Smooth muscle cell of the brain vasculature (primary cell): ENCODE measurements around the gene TMEM178B.
"Not testable (repeated sequence)": the region's sequence is repeated elsewhere in the genome, so short reads cannot be mapped to it uniquely, and the experiment has no call there.

Experiments used
- DNase-seq: peaks from one replicate; pipeline ENCODE4 v3.0.0-alpha.2; 2012; ENCODE audit warnings: low read depth, low spot score

Gene TMEM178B

DNA sequence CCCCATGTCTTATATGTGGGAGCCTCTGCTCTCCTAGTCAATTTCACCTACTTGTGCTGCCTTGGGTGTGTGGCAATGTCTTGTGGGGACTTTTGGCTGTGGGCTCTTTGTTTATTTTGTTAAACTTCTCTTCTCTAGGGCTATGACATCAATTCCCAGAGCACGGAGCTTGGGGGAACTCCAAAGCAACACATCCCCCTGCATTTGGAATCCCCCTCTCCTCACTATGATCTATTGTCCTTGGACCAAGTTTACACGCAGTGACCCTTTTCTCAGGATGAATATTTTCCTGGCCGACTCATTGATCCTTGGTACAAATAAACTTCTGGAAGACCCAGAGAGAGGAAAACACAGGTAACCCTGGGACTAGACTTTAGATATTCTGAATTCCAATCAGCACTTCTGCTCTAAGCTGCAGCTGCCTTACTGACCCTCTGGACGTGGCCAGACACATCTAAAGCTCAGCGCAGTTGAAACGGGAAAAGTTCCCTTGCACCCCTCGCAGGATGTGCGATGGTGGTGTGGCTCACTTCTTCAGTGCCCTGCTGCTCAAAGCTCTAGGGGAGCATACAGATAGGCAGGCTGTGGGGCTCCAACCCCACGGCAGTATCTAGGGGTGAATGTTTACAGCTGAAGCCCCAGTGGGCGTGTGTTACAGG lies 110.8 kb downstream of the TMEM178B start:
- DNase-seq = no peak

DNA sequence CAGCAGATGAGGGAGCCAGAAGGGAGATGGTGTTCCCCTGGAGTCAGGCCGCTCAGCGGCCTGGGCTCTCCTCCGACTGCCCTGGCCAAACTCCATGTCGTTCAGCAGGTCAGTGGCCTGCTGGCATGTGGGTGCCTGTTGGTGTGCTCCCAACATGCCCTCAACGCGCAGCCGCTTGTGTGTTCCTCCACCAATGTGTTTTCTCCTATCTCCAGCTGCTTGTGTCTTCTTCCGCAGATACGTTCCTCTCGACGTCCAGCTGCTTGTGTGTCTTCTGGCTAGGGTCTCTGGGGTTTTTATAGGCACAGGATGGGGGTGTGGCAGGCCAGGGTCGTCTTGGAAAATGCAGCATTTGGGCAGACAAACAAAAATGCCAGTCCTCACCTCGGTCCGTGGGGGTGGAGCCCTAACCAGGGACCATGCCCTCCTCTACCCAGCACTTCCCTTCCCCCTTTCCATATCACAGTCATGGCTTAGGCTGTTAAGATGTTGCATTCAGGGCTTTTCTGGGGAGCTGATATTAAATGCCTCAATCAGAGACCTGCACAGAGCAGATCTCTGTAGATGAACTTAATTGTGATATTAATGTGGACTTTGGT lies 111.6 kb downstream of the TMEM178B start:
- no peak for DNase-seq

DNA sequence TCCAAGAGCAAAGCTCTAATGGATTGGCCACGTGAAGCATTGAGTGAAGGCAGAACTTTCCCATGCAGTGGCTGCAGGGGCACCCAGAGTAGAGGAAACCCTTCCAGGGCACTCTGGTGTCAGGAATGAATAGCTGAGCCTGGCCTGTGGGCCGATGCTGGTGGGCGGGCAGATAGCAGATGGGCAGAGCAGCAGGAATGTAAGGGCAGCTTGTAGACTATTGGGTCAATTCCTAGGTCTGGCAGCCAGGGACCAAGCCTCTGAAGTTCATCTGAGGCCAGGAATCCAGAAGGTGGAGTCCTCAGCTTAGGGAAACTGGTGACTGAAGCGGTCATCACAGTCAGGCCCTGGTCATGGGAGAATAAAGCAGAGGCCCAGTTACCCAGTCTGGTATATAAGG lies 115.4 kb downstream of the TMEM178B start:
- DNase-seq = no peak

DNA sequence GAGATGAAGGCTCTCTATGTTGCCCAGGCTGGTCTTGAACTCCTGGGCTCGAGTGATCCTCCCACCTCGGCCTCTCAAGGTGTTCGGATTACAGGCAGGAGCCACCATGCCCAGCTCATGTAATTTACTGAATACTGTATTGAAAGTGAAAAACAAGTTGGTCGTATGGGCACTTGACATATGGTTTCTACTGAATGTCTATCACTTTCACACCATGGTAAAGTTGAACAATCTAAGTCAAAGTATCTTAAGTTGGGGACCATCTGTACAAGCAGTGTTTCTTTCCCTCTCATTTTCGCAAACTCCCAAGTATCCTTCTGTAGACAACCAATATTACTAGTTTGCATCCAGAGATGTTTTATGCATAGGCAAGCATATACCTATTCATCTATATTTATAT lies 116.6 kb downstream of the TMEM178B start:
- no peak for DNase-seq

DNA sequence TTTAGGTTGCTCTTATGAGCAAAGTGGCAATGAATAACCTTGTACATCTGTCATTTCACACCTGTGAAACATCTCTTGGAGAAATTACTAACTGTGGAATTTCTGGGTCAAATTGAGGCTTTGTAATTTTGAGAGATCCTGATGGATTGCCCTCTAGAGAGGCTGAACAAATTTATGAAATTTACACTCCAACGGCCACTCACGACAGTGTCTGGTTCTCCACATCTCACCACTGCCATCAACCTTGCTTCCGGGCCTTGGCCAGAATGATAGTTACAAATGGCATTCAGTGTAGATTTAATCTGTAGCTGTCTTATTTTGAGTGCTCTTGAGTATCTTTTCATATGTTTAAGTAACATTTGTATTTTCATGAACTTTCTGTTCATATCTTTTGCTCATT lies 117.4 kb downstream of the TMEM178B start:
- no peak for DNase-seq

DNA sequence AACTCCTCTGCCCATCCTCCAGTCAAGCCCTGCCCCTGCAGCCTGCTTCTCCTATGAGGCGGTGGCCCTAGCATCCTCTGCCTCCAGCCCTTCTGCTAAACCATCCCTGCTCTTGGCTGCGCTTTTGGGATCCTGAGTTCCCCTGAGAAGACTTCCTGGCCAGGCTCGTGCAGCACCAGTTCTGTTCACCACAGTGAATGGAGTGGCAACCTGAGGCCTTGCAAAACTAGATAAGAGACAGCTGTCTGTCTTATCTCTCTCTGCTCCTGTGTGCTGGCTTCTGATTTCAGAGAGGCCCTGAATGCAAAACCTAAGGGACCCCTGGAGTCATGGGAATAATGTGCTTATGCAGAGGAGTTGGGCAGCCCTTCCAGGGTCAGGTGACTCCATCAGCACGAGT lies 119.2 kb downstream of the TMEM178B start:
- no peak for DNase-seq

DNA sequence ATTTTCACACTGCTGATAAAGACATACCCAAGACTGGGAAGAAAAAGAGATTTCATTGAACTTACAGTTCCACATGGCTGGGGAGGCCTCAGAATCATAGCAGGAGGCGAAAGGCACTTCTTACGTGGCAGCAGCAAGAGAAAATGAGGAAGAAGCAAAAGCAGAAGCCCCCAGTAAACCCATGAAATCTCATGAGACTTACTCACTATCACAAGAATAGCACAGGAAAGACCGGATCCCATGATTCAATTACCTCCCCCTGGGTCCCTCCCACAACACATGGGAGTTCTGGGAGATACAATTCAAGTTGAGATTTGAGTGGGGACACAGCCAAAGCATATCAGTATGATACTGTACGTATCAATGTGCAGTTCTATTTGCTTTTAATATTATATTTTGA lies 121.9 kb downstream of the TMEM178B start:
- not testable (repeated sequence) for DNase-seq

DNA sequence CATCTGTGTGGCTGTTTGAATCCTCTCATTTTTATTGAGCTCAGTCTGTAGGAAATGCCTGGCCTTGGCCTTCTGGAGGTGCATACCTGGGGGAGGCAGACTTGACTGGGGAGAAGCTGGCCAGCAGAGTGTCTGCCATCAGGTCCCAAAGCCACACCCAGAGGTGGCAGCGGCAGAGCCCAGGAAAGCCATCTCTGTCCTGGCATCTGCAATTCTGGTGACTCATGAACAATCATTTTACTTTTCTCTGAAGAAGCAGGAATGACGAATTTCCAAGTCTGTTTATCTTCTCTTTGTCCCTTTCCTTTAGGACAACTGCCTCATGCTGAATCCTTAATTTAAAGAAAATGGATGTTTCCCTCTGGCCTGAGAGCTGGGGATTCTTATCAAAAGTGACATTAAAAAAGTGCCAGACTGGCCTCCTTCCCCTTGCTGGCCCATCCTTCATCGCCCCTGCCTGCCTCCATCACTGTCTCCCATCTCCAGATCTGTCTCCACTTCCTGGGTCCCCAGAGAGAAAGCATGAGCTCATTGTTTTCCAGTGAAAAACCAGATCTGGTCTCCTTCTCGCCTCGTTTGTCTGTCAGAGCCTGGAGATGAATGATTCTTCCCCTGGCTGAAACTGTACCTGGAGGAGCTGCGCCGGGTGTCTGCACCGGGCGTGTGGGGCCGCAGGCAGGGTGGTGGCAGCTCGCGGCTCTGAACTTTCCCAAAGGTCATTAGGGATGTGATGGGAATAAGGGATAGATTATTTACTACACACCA lies 124.5 kb downstream of the TMEM178B start:
- DNase-seq = no peak

DNA sequence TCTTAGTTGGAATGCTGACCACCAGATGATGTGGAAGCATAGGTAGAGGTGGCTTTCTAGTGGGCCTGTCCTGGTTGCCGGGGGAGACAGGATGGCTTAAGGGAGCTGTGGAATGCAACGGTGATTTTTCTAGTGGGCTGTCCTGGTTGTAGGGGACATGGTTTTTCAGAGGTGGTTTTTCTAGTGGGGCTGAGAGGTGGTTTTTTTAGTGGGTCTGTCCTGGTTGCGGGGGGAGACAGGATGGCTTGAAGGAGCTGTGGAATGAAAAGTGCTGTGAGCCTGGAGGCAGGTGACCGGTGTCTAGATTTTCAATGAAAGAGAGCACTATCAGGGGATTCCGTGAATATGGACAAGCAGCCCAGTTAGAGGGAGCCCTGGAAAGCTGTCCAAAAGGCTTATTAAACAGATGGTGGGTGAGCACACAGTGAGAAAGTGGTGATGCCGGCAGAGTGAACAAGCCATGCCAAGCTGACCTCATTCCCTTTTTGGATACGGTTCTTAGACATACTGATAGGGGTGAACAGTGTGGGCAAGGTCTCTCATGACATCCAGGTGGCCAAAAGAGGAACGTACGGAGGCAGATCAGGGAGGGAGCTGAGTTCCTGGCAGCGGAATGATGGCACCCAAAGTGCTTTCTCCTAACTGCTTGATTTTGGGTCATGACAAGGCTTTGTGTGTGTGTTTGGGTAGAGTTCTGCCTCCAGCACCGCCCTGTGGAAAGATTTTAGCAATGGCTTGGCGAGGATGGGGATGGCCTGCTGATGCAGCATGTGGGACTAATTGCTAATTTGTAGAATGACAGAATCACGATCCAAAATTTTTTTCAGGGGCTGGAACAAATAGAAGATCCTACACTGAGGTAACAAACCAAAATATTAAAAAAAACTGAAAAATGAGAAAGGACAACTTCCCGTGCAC lies 126.6 kb downstream of the TMEM178B start:
- DNase-seq = no peak

DNA sequence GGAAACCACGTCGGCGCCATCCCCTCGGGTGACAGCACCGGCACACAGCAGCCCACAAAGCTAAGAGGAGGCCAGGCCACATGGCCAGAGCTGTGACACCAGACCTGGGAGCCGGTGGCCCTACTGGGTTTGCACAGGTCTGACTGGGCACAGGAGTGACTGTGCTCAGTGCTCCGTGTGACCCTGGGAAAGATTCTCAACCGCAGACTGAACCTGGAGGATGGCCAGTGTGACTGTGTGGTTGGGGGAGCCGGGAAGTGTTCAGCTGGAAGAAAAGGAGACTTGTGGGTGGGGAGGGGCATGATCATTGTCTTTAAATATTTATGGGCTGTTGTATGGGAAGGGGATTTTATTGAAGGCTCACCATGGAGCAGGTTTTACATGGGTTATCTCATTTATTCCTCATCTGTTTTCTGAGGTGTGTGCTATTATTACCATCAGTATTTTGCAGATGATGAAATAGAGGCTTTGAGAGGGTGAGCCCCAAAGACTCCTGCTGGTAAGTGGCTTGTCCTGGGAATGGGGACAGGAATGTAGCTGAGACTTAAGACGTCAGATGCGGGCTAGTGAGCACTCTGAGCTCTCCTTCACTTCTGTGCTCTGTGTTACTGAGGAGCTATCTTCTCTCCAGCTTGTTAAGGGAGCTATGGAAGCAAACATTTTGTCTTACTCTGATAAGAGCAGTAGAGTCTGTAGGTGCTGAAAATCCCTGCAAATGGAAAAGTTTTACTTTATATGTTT lies 127.5 kb downstream of the TMEM178B start:
- no peak for DNase-seq

DNA sequence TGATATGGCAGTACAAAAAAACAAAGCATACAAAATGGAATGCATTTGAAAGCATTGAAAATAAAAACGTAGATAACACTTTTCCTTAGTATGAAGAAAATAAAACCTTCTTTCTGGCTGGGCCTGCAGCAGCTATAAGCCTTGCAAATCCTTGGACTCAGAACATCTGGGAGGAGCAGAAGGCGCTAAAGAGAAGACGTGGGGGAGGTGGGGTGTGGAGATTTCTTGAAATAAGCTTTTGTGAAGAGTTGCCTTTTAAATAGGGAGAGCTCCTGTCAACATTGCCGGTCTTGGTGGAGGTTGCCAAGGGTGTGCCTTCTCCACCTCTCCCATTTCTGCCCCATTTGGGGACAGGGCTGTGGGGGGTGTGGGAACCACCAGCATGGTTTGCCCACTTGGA lies 128.7 kb downstream of the TMEM178B start:
- DNase-seq = no peak

DNA sequence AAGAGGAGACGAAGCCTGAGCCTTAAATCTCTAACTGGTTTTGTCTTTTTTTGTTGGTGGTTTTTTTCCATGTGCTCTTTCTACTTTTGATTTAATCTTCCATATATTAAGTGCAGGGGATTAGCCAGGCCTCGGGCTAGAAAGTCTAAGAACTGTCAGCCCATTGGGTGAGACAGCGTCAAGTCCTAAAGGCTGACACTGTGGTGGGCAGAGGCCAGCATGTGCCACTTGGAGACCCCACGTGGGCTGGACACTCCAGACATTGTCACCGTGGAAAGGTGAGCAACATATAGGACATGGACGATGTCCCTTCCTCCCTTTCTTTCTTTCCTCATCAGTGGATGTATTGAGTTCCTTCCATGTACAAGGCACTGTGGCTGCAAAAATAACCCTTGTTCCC lies 129.3 kb downstream of the TMEM178B start:
- no peak for DNase-seq

DNA sequence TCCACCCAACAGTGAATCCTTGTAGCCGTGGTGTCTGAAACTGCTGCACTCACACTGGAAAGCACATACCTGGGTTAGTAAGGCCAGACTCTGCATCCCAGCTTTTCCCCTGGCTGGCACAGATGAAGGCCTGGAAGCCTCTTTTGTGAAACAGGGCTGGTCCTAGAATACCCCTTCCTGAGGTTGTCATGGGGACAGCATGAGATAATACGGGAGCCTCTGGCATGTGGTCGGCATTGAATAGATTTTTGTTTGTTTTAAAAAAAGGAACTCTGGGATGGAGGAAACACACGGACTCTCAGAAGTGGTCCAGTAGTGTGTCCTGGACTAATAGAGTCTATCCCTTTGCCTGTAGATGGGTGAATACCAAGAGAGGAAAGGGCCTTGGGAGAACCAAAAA lies 129.7 kb downstream of the TMEM178B start:
- DNase-seq = no peak

DNA sequence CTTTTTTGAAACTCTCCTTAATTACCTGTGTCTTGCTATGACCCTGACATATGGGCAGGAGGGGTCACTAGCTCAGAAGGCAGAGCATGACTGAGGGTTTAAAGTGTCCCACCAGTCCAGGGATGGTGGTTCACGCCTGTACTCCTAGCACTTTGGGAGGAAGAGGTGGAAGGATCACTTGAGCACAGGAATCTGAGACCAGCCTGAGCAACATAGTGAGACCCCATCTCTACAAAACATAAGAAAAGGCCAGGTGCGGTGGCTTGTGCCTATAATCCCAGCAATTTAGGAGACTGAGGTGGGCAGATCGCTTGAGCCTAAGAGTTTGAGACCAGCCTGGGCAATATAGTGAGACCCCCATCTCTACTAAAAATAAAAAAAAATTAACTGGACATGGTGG lies 133.8 kb downstream of the TMEM178B start:
- no peak for DNase-seq

DNA sequence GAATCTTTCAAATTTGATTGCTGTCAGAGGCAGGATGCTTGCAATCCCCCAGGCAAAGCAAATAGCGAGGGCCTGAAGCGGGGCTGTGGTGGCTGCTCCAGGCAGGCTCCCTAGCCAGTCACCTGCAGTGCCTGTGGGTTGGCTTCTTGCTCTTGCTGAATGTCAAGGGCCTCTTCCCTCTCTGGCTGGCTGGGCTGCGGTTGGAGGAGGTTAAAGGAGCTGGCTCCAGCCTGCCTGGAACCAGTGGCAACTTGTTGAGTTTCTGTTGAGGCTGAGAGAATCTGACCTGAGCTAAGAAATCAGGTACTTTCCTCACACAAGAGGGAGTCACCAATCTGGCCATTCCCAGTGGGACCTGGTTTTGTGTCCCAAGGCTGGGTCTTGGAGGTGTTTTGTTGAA lies 134.7 kb downstream of the TMEM178B start:
- no peak for DNase-seq

DNA sequence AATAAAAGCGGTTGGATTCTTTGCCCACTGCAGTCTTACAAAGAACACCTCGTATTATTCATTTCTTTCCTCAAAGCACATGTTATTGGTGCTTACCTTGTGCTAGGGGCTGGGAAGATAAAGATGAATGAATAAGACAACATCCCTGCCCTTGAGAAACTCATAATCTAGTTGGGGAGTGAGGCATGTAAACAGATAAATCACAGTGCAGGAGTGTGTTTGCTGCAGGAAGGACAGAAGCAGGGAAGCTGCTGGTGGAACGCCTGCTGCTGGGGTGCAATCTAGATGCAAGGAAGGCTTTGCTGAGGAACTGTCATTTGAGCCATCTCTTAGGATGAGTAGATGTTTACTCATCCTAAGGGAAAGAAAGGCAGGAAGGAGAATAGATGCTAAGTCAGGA lies 135.6 kb downstream of the TMEM178B start:
- no peak for DNase-seq

DNA sequence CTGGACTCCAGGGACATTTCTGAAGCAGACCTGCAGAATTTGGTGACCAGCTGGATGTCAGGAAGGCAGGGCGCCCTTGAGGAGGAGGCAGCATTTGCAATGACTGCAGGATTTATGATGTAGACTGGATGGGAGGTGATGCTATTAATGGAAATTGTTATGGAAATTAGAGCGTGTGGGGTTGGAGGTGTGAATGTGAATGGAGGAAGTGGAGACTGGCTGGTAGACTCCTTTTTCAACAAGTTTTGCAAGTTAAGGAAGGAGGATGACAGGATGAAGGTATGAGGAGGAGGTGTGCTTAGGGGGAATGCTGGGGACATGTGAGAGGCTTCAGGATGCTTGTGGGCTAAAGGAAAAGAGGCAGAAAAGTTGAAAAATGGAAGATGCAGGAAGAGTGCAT lies 137.0 kb downstream of the TMEM178B start:
- no peak for DNase-seq

DNA sequence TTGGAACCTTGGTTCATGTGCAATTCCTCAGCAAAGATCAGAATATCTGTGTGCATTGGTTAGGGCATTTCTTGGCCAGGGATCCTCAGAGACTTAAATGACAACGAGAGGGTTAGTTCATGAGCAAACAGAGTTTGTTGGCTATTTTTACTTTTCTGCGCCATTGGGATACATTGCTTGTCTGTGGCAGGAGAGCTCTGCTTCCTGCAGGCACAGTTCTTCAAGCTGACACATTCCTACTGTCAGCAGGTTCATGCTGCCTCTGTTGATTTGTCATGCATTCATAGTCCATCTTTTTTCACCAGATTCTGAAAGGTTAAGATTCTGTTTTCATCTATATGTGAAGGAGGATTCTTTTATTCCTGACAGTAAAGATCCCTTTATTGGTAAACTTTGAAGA lies 139.4 kb downstream of the TMEM178B start:
- no peak for DNase-seq

DNA sequence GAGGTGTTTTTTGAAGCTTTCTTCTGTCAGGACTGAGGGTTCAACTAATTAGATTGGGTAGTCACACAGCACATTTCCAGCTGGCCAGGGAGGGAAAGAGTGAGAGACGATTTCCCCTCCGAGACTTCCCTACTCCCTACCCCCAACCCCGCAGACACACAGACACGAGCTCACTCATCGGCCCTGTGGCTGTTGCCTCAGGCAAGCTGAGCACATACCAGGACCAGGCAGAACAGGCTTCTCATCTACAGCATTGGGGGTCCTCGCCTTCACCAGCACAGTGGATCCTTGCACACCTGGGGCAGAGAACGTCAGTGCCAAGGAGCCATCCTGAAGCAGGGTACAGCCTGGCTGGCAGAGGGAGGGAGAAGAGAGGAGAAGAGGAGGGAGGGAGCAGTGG lies 144.1 kb downstream of the TMEM178B start:
- no peak for DNase-seq

DNA sequence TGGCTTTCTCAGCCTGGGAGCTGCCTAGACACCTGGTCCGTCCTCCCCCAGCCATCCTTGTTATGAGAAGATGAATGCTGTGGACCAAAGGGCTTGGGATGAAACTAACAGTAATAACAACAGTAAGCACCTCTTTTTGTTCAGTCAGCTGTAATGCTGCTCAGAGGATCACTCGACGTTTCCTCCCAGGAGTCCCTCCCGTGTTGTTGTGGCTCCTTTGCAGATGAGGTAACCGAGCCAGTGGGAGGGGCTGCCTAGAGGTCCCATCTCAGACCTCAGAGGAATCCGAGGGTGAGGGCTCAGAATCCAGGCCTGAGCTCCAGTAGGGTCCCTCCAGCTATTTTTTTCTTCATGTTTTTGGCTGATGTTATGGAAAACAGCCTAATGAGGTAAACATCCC lies 145.1 kb downstream of the TMEM178B start:
- DNase-seq = no peak

DNA sequence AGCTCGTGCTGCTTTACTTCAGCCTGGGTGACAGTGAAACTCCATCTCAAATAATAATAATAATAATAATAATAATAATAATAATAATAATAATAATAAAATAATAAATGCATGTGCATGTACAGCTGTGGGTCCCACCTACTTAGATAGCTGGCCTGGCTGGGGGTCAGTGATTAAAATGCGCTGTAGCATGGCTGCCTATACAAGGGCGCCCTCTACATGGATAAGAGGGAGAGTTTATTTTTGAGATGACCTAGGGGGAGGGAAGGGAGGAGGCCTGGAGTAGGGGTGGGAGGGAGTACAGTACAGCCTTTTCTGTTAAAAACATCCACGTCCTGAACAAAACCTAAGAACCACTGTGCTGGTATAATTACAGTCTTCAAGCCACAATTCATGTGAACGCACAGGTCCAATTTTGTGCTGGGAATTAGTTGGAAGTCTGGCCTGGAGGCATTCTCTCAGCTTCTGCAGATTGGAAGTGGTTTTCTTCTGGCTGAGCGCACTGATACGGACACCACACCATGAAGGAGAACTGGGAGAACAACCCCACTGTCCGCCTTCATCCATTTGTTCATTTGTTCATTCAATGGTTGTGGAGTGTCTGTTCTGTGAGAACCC lies 146.5 kb downstream of the TMEM178B start:
- no peak for DNase-seq
